ENCODE results near the gene THAP12.

Gene THAP12

DNA sequence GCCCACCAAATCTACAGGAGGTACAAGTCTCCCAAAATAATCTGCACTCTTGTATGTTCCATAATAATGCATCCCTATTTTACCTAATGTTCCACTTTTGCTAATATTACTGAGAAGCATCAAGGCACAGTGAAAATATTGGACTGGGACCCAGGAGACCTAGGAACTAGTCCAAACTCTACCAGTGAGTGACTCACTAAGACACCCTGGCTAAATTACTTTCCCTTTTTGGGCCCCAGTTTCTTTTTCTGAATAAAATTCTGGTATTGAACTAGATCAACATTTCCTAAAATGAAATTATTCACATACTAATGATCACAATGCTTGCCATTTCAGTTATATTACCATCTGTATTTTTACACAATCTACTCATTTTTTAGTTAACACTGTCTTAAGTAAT is 19.6 kb downstream of the THAP12 start:
- H3K4me3 ChIP-seq (ENCODE audit: low read depth, low read length) = no peak overlapping the region
- TF ChIP-seq, protein P1, sequence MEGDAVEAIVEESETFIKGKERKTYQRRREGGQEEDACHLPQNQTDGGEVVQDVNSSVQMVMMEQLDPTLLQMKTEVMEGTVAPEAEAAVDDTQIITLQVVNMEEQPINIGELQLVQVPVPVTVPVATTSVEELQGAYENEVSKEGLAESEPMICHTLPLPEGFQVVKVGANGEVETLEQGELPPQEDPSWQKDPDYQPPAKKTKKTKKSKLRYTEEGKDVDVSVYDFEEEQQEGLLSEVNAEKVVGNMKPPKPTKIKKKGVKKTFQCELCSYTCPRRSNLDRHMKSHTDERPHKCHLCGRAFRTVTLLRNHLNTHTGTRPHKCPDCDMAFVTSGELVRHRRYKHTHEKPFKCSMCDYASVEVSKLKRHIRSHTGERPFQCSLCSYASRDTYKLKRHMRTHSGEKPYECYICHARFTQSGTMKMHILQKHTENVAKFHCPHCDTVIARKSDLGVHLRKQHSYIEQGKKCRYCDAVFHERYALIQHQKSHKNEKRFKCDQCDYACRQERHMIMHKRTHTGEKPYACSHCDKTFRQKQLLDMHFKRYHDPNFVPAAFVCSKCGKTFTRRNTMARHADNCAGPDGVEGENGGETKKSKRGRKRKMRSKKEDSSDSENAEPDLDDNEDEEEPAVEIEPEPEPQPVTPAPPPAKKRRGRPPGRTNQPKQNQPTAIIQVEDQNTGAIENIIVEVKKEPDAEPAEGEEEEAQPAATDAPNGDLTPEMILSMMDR (IDR thresholded peaks at IDR 0.05; ENCODE audit: low read depth, low read length) = no peak
- peaks cover 24% of the 10 kb centered on the region for H3K36me3 ChIP-seq
- no peaks in the 10 kb centered on the region; the same call in 1 of the 2 replicates for H3K4me1 ChIP-seq
- no peaks in the 10 kb centered on the region for H3K27me3 ChIP-seq
- no peak for DNase-seq
- H3K9me3 ChIP-seq = no peaks in the 10 kb centered on the region

DNA sequence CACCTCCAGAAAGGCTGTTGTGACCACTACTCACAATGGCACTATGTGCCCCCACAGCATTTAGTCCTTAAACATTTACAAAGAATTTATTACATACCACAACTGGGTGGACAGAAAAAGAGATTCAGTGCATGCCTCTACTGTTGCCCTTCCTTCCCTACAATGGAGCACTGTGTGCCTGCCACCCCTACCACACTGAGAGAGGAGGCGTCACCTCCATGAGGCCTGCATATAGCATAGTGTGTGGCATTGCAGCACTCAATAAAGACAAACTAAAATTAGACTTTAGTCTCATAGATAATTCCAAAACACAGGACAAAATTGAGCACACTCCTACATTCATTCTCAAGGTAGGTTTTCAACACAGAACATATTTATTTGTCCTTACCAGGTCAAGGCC is 25.8 kb downstream of the THAP12 start:
- TF ChIP-seq, protein P1 (IDR thresholded peaks at IDR 0.05; ENCODE audit: low read depth, low read length) = no peak
- DNase-seq = no peak
- Histone ChIP-seq H3K4me1 (no peaks in the 10 kb centered on the region), H3K27me3 (no peaks in the 10 kb centered on the region), H3K36me3 (peaks cover 52% of the 10 kb centered on the region), H3K4me3 (ENCODE audit: low read depth, low read length) (no peak overlapping the region), H3K9me3 (no peaks in the 10 kb centered on the region)

DNA sequence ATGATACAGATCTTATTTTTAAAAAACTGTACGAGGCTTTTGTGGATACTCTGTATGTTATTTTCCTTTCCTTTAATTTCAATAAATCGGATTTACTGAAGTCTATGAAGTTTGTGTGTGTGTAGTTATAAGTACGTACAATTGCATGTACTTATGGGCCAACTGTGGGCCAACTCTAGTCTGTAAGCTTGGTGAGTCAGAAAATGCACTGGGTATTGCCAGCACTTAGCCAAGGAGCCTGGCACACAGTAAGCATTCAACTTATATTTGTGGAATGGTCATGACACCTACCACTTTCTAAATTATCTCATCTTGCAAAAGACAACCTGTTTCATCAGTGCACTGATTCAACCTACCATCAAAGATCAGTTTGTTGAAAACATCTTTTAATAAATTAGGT is 32.6 kb downstream of the THAP12 start:
- Histone ChIP-seq H3K36me3 (peaks cover 17% of the 10 kb centered on the region), H3K4me1 (no peaks in the 10 kb centered on the region; the same call in 1 of the 2 replicates), H3K4me3 (ENCODE audit: low read depth, low read length) (no peak overlapping the region), H3K9me3 (no peaks in the 10 kb centered on the region; the same call in 1 of the 2 replicates), H3K27me3 (no peaks in the 10 kb centered on the region)
- DNase-seq = no peak
- TF ChIP-seq, protein P1 (IDR thresholded peaks at IDR 0.05; ENCODE audit: low read depth, low read length) = no peak

DNA sequence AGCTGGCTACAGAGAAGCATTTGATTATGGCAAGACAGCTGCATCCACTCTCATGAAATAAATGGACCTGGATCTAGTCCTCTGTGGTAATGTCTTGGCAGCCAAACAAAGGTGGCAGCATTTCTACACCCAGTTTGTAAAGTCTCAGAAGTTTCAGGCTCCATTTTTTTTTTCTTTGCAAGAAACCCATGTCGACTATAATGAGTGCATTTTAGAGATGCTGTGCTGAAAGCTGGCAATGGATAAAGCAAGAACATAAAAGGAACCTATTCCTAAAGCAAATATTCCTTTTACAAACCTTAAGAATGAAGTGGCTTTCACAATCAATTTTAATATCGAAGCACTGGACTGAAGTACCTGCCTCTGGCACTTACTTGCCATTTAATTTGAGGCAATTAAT is 33.5 kb downstream of the THAP12 start:
- TF ChIP-seq, protein P1 (IDR thresholded peaks at IDR 0.05; ENCODE audit: low read depth, low read length) = no peak
- H3K9me3 ChIP-seq = no peaks in the 10 kb centered on the region; the same call in 1 of the 2 replicates
- DNase-seq = no peak
- H3K4me1 ChIP-seq = no peaks in the 10 kb centered on the region; the same call in 1 of the 2 replicates
- no peak overlapping the region for H3K4me3 ChIP-seq (ENCODE audit: low read depth, low read length)
- peaks cover 10% of the 10 kb centered on the region for H3K36me3 ChIP-seq
- no peaks in the 10 kb centered on the region for H3K27me3 ChIP-seq

DNA sequence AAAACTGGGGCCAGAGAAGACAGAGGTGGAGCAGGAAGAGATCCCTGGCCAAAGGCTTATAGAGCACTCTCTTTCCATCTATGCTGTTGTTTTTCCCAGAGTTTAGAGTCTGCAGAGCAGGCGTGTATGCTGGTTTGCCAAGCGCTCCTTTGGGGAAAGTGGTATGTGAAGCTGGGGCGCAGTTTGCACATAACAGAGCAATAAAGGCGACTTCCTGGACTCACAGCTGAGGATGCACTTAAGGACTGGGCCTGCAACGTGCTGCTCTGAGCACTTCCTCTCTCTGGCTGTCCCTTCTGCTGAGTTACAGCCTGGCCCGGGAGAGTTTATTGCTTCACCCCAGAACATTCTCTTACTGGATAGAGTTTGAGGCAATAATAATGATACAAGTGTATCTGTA is 41.7 kb downstream of the THAP12 start:
- Histone ChIP-seq H3K9me3 (peaks cover 2% of the 10 kb centered on the region; the same call in 1 of the 2 replicates), H3K36me3 (no peaks in the 10 kb centered on the region), H3K27me3 (no peaks in the 10 kb centered on the region), H3K4me1 (no peaks in the 10 kb centered on the region), H3K4me3 (ENCODE audit: low read depth, low read length) (no peak overlapping the region)
- DNase-seq = no peak
- TF ChIP-seq, protein P1 (IDR thresholded peaks at IDR 0.05; ENCODE audit: low read depth, low read length) = no peak

DNA sequence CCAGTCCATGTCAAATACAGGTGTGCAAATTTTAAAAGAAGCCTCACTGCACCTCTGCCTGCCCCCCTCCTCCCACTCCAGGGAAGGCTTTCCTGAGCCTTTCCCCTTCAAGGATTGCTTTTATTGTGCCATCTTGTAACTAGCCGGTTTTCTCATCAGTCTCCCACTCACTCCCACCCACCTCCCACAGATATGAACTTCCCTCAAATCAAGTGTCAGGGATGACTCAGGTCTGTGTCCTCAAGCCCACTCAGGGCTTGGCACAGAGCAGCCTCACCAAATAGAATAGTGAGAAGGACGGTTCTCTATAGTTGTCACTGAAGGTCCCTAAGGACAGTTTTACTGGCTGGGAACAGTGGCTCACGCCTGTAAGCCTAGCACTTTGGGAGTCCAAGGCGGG is 43.0 kb downstream of the THAP12 start:
- TF ChIP-seq, protein P1 (IDR thresholded peaks at IDR 0.05; ENCODE audit: low read depth, low read length) = no peak

More for the DNA sequence above, 43.0 kb downstream of the THAP12 start:
- H3K27me3 ChIP-seq = no peaks in the 10 kb centered on the region
- no peaks in the 10 kb centered on the region for H3K4me1 ChIP-seq
- no peak for DNase-seq
- H3K4me3 ChIP-seq (ENCODE audit: low read depth, low read length) = no peak overlapping the region
- H3K36me3 ChIP-seq = no peaks in the 10 kb centered on the region
- peaks cover 2% of the 10 kb centered on the region; the same call in 1 of the 2 replicates for H3K9me3 ChIP-seq

All from BE2C (cell line).